Measurements from ENCODE around the gene NUP210L. TPM values are rescaled to one million over a fixed set of nuclear protein-coding genes. Genes with fewer than 3 reads are reported as not detected.
"Not testable (repeated sequence)": the region's sequence is repeated elsewhere in the genome, so short reads cannot be mapped to it uniquely, and the experiment has no call there.

The NUP210L gene
- total RNA-seq, 1 experiment from 2014 or later: 0.12 TPM

DNA sequence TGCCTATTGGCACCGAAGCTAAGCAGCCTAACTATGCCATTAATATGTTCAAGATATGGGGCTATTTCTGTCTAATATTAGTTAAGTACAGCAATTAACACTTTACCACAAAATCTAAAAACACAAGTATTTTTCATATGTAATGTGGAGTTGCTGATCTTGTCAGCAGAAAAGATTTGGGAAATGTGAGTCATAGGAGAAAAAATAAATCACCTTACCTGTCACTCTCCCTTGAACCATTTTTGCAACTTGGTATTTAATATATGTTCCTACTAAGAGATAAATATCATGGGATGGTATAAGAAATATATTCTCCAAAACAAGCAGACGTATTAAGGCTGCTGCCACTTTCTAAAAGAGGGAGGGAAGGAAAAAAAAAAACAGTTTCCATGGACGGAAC lies 17.0 kb downstream of the NUP210L start:
- intact Hi-C loops (cut with micrococcal nuclease; ENCODE audit: unreplicated experiment): no loop called here
- Mint-ChIP-seq H3K36me3 (ENCODE audit: insufficient read depth, unreplicated experiment) (no peaks in the 10 kb centered on the region), H3K4me3 (ENCODE audit: low read depth, unreplicated experiment) (no peak overlapping the region), H3K27ac (ENCODE audit: unreplicated experiment) (no peak overlapping the region), H3K9me3 (ENCODE audit: low read depth, unreplicated experiment) (no peaks in the 10 kb centered on the region), H3K27me3 (ENCODE audit: unreplicated experiment) (no peaks in the 10 kb centered on the region), H3K4me1 (ENCODE audit: low read depth, unreplicated experiment) (no peaks in the 10 kb centered on the region)
- BruUV-seq (replicated peaks): no TSS peak
- no peak for DNase-seq
- CTCF ChIA-PET: interaction anchor here (0.6 kb wide), 1 partner anchor 51 kb away, joined by 3 read pairs; no protein-coding TSS in a partner anchor
- TF ChIP-seq, protein P1, sequence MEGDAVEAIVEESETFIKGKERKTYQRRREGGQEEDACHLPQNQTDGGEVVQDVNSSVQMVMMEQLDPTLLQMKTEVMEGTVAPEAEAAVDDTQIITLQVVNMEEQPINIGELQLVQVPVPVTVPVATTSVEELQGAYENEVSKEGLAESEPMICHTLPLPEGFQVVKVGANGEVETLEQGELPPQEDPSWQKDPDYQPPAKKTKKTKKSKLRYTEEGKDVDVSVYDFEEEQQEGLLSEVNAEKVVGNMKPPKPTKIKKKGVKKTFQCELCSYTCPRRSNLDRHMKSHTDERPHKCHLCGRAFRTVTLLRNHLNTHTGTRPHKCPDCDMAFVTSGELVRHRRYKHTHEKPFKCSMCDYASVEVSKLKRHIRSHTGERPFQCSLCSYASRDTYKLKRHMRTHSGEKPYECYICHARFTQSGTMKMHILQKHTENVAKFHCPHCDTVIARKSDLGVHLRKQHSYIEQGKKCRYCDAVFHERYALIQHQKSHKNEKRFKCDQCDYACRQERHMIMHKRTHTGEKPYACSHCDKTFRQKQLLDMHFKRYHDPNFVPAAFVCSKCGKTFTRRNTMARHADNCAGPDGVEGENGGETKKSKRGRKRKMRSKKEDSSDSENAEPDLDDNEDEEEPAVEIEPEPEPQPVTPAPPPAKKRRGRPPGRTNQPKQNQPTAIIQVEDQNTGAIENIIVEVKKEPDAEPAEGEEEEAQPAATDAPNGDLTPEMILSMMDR (IDR thresholded peaks at IDR 0.05; ENCODE audit: unreplicated experiment): no peak

DNA sequence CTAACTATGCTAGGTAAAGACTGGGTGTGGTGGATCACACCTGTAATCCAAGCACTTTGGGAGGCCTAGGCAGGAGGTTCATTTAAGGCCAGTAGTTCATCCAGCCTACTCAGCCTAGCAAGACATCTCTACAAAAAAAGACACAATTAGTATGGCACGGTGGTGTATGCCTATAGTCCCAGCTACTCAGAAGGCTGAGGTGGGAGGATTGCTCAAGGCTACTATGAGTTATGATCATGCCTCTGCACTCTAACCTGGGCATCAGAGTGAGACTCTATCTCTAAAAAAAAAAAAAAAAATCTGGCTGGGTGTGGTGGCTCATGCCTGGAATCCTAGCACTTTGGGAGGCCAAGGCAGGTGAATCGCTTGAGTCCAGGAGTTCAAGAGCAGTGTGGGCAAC lies 21.6 kb downstream of the NUP210L start:
- CTCF ChIA-PET: interaction anchor here (0.6 kb wide), 1 partner anchor 10 kb away, joined by 3 read pairs; no protein-coding TSS in a partner anchor
- DNase-seq: no peak
- H3K27me3 Mint-ChIP-seq (ENCODE audit: unreplicated experiment): no peaks in the 10 kb centered on the region
- no peaks in the 10 kb centered on the region for H3K4me1 Mint-ChIP-seq (ENCODE audit: low read depth, unreplicated experiment)
- TF ChIP-seq, protein P1 (IDR thresholded peaks at IDR 0.05; ENCODE audit: unreplicated experiment): no peak
- no peak overlapping the region for H3K4me3 Mint-ChIP-seq (ENCODE audit: low read depth, unreplicated experiment)
- H3K27ac Mint-ChIP-seq (ENCODE audit: unreplicated experiment): no peak overlapping the region
- intact Hi-C loops (cut with micrococcal nuclease; ENCODE audit: unreplicated experiment): no loop called here
- H3K9me3 Mint-ChIP-seq (ENCODE audit: low read depth, unreplicated experiment): no peaks in the 10 kb centered on the region
- H3K36me3 Mint-ChIP-seq (ENCODE audit: insufficient read depth, unreplicated experiment): no peaks in the 10 kb centered on the region
- no TSS peak for BruUV-seq (replicated peaks)

DNA sequence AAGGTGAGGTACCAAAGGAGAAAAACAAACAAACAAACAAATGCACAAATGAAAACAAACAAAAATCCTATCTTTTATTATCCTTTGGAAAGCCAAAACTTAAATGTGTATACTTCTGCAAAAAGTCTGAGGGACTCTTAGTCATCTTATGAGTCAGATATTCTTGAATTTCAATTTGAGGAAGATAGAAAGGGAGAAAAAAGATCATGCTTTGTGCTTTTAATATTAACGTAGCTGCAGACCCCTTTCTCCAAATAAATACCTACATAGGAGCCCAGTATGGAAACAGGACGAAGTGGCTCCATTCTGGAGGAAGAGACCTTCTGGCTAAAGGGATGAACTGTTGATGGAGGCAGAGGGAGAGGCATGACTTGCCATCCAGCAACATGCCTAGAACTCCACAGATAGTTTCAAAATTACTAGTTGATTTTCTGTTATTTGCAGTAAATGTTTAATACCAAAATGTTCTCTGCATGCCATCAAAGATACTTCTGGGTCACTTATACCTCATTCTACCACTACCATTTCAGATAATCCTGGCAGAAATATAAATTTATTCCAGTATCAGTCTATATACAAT lies 25.4 kb downstream of the NUP210L start:
- no TSS peak for BruUV-seq (replicated peaks)
- Mint-ChIP-seq H3K4me1 (ENCODE audit: low read depth, unreplicated experiment) (no peaks in the 10 kb centered on the region), H3K9me3 (ENCODE audit: low read depth, unreplicated experiment) (peaks cover 2% of the 10 kb centered on the region), H3K27ac (ENCODE audit: unreplicated experiment) (no peak overlapping the region), H3K36me3 (ENCODE audit: insufficient read depth, unreplicated experiment) (no peaks in the 10 kb centered on the region), H3K4me3 (ENCODE audit: low read depth, unreplicated experiment) (no peak overlapping the region), H3K27me3 (ENCODE audit: unreplicated experiment) (no peaks in the 10 kb centered on the region)
- TF ChIP-seq, protein P1 (IDR thresholded peaks at IDR 0.05; ENCODE audit: unreplicated experiment): no peak
- DNase-seq: no peak
- CTCF ChIA-PET: no interaction called here
- intact Hi-C loops (cut with micrococcal nuclease; ENCODE audit: unreplicated experiment): no loop called here

DNA sequence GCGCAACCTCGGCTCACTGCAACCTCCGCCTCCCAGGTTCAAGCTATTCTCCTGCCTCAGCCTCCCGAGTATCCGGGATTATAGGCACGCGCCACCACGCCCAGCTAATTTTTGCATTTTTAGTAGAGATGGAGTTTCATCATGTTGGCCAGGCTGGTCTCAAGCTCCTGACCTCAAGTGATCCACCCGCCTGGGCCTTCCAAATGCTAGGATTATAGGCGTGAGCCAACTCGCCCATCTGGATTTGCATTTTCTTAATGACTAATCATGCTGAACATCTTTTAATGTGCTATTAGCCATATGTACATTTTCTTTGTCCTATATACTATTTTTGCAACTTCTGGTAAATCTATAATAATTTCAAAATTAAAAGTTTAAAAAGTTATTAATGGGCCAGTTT lies 31.7 kb downstream of the NUP210L start:
- H3K4me1 Mint-ChIP-seq (ENCODE audit: low read depth, unreplicated experiment); H3K27me3 Mint-ChIP-seq (ENCODE audit: unreplicated experiment); H3K27ac Mint-ChIP-seq (ENCODE audit: unreplicated experiment); BruUV-seq (replicated peaks); DNase-seq; intact Hi-C loops (cut with micrococcal nuclease; ENCODE audit: unreplicated experiment); H3K36me3 Mint-ChIP-seq (ENCODE audit: insufficient read depth, unreplicated experiment); H3K9me3 Mint-ChIP-seq (ENCODE audit: low read depth, unreplicated experiment); H3K4me3 Mint-ChIP-seq (ENCODE audit: low read depth, unreplicated experiment): not testable (repeated sequence)
- CTCF ChIA-PET: interaction anchor here (0.7 kb wide), 2 partner anchors 23 to 137 kb away, joined by 3 to 4 read pairs; partner anchors contain the start of gene RAB13

DNA sequence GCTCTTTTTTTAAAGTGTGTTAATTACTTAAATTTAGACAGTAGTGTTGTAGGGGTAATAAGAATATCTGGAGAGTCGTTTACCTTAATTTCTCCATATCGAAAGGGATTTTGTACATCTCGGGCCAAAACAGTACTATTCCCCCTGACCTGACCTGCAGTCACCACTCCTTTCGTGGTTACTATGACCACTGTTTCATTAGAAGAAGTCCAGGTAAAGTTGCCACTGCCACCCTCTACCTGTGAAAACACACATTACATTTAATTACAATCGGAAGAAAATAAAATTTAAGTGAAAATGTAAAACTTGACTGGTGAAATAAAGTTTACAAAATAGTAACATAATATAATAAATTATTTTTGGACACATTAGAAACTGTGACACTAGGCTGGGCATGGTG lies 37.2 kb downstream of the NUP210L start:
- Mint-ChIP-seq H3K4me3 (ENCODE audit: low read depth, unreplicated experiment) (no peak overlapping the region), H3K4me1 (ENCODE audit: low read depth, unreplicated experiment) (no peaks in the 10 kb centered on the region), H3K36me3 (ENCODE audit: insufficient read depth, unreplicated experiment) (no peaks in the 10 kb centered on the region), H3K27me3 (ENCODE audit: unreplicated experiment) (no peaks in the 10 kb centered on the region), H3K9me3 (ENCODE audit: low read depth, unreplicated experiment) (no peaks in the 10 kb centered on the region), H3K27ac (ENCODE audit: unreplicated experiment) (no peak overlapping the region)
- BruUV-seq (replicated peaks): no TSS peak
- TF ChIP-seq, protein P1 (IDR thresholded peaks at IDR 0.05; ENCODE audit: unreplicated experiment): no peak
- CTCF ChIA-PET: no interaction called here
- intact Hi-C loops (cut with micrococcal nuclease; ENCODE audit: unreplicated experiment): no loop called here
- no peak for DNase-seq

Data from Calu3 (cell line).